BE2C (cell line): ENCODE results near the gene BTG2.
A peak's percentile ranks its signal among the peaks of the same experiment; 100 is the strongest.

Experiments
- DNase-seq: peaks from one replicate; pipeline ENCODE4 v3.0.0-alpha.2; 2020
- H3K27me3 ChIP-seq: fragments of 250-450 bp; sonication (Bioruptor Pico); 2 replicates; pipeline ENCODE4 v1.5.1; 2020; ENCODE audit warnings: mild to moderate bottlenecking
- H3K36me3 ChIP-seq: fragments of 250-450 bp; sonication (Bioruptor Pico); 2 replicates; pipeline ENCODE4 v1.5.1; 2020; ENCODE audit warnings: mild to moderate bottlenecking
- H3K4me1 ChIP-seq: fragments of 250-450 bp; sonication (Bioruptor Pico); 2 replicates; pipeline ENCODE4 v1.5.1; 2020
- H3K4me3 ChIP-seq: 2 replicates; pipeline ENCODE4 v1.5.1; 2011; ENCODE audit warnings: low read depth, low read length
- H3K9me3 ChIP-seq: fragments of 250-450 bp; sonication (Bioruptor Pico); 2 replicates; pipeline ENCODE4 v1.5.1; 2020
- TF ChIP-seq, protein P1 (sequence below): IDR thresholded peaks from 2 replicates; pipeline ENCODE4 v1.5.1; 2012; ENCODE audit warnings: mild to moderate bottlenecking, low read depth, low read length

BTG2 gene

DNA sequence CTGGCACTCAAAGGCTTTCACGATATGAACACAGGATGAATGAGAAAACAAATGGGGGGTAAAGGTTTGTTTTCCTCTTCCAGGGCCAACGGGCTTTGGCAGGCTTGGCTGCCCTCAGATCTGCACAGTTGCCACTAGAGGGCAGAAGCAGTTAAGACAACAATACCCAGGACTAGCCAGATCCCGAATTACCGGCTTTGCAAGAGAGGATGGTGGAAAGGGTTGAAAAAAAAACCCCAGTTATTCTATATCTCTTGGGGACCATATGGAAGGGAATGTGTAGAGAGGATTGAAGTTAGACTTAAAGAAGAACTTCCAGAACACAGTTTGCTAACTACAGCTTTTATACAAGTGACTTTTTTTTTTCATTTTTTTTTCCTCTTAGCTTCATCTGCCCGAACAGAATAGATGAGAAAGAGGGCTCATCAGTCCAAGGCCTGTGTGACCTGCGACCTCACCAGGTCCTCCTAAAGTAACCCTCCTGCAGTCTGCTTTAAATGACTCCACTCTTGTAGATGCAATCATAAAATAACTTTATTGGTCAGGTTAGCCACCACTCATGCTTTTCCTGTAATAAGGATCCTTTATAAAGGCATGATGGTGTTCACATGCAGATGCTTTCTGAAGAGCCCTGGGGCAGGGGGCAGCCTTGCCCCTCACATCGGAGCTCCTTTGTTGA lies 34.9 kb downstream of the BTG2 start:
- H3K9me3 ChIP-seq, result no peaks in the 10 kb centered on the region
- DNase-seq, result peak; percentile 79
- no peaks in the 10 kb centered on the region for H3K36me3 ChIP-seq
- TF ChIP-seq, protein P1, sequence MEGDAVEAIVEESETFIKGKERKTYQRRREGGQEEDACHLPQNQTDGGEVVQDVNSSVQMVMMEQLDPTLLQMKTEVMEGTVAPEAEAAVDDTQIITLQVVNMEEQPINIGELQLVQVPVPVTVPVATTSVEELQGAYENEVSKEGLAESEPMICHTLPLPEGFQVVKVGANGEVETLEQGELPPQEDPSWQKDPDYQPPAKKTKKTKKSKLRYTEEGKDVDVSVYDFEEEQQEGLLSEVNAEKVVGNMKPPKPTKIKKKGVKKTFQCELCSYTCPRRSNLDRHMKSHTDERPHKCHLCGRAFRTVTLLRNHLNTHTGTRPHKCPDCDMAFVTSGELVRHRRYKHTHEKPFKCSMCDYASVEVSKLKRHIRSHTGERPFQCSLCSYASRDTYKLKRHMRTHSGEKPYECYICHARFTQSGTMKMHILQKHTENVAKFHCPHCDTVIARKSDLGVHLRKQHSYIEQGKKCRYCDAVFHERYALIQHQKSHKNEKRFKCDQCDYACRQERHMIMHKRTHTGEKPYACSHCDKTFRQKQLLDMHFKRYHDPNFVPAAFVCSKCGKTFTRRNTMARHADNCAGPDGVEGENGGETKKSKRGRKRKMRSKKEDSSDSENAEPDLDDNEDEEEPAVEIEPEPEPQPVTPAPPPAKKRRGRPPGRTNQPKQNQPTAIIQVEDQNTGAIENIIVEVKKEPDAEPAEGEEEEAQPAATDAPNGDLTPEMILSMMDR, result peak; percentile 96
- no peaks in the 10 kb centered on the region for H3K27me3 ChIP-seq
- H3K4me1 ChIP-seq, result peaks cover 4% of the 10 kb centered on the region; the same call in 1 of the 2 replicates
- no peak overlapping the region for H3K4me3 ChIP-seq

DNA sequence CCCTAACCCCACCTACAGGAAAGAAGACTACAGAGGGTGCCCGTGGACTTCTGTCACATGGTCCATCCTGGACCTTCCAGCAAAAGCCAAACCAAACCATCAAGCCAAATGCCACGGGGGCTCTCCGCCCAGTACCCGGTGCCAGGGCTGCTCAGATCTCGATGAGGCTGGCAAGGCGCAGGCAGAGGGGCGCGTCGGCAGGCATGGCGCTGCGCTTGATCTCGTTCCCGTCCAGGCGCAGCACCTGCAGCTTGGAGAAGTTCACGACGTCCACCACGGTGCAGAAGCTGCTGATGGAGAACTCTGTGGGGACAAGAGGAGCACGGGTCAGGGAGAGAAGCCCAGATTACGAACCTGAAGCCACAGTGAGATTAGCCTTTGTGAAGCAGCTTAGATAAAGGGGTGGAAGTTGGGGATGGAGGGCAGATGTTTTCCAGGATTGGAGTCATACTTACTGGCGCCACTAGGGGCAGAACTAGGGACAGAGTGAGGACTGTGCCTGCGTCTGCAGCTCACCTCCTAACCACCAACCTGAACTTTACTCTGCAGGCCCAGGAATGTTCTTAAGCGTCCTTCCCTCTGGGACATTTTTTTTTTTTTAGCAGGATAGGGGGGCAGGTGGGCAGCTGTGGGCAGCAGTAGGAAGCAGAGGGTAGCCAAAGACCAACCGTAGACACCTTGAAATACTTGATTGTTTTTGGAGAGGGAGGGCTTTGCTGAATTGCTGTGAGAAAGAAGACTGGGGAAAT lies 37.0 kb downstream of the BTG2 start:
- H3K27me3 ChIP-seq, result no peaks in the 10 kb centered on the region
- no peaks in the 10 kb centered on the region for H3K9me3 ChIP-seq
- DNase-seq, result peak; percentile 74
- peak overlapping the region; percentile 44 for H3K4me3 ChIP-seq
- H3K4me1 ChIP-seq, result peaks cover 4% of the 10 kb centered on the region; the same call in 1 of the 2 replicates
- TF ChIP-seq, protein P1, result peak; percentile 90
- H3K36me3 ChIP-seq, result no peaks in the 10 kb centered on the region

DNA sequence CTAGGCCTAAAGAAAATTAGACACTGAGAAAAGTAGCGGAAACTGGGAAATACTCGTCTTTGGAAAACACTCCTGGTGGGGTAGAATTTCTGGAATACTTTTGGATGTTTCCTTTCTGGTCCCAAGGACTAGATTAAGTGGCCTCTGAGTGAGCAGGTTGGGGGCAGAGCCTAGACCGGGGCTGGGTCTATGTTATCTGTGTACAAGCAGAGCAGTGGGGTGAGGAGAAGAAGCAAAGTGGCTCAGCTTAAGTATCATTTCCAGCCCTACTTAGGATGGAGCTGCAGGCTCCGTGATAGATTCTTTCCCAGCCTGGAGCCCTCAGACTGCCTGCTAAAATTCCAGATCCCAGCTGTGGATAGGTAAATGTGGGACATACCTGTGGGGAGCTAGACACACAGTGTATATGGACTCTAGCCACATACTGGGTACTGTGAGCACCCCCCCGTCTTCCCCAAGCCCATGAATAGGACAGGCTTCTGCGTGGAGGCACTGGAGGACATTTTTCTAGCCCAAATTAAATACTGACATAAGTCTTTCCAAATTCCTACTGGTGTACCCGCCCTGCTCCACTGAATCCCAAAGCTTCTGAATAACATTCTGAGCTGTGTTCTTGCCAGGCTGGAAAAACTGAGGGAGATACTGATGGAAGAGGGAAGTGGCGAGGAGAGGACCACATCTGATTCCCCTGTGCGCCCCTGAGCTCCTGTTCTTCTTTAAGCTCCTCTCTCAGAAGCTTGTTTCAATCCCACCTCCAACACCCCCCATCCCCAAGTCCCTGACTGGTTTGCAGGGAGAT lies 38.8 kb downstream of the BTG2 start:
- H3K9me3 ChIP-seq, result no peaks in the 10 kb centered on the region
- DNase-seq, result no peak
- H3K36me3 ChIP-seq, result no peaks in the 10 kb centered on the region
- TF ChIP-seq, protein P1, result no peak
- H3K4me1 ChIP-seq, result peaks cover 4% of the 10 kb centered on the region; the same call in 1 of the 2 replicates
- no peak overlapping the region for H3K4me3 ChIP-seq
- H3K27me3 ChIP-seq, result no peaks in the 10 kb centered on the region

DNA sequence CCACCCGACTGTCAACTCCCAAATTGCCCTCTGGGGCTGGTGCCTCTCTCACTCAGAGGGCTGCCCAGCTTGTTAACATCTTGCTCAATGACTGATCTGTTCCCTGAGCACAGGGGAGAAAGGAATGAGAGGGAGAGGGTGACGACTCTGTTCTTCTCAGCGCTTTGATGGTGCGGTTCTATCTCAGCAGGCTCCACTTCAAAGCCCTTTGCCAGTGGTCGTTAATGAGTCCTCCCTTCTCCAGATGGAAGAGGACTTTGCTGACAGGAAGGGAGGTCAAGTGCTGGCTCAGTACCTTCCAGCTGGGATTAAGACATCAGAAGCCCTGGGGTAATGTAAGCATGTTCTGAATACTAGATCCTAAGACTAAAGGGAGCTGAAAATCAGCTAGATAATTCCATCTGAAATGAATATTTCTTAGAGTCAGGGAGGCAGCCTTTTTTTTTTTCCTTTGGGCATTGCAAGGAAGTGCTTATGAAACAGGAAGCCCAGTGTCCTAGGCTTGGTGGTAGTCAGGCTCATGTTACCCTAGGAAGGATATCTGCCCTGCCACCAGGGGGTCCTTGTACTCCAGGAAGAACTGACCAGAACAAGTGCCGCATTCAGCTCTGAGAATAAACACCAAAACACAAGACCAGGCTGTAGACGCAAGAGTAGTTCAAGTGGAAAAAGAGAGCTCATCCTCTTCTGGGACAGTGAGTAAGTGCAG lies 40.9 kb downstream of the BTG2 start:
- no peak overlapping the region for H3K4me3 ChIP-seq
- H3K4me1 ChIP-seq, result no peaks in the 10 kb centered on the region; the same call in 1 of the 2 replicates
- TF ChIP-seq, protein P1, result no peak
- H3K9me3 ChIP-seq, result no peaks in the 10 kb centered on the region
- DNase-seq, result no peak
- no peaks in the 10 kb centered on the region for H3K36me3 ChIP-seq
- H3K27me3 ChIP-seq, result no peaks in the 10 kb centered on the region

DNA sequence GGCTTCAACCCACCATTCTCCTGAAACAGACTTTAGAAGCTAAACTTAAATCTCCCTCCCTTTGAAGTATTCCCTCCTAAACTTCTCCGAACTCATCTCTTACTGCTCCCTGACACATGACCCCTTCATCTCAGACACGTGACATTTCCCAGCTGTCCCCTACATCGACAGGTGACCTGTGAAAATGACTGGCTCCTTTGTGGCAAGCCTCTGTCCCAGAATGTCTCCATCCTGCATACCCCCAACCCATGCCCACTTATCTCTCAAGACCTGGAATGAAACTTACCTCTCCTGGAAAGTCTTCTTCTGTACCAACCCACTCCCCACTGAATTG lies 41.4 kb downstream of the BTG2 start:
- no peak for DNase-seq
- Histone ChIP-seq H3K36me3 (no peaks in the 10 kb centered on the region), H3K4me1 (no peaks in the 10 kb centered on the region; the same call in 1 of the 2 replicates), H3K27me3 (no peaks in the 10 kb centered on the region), H3K4me3 (no peak overlapping the region), H3K9me3 (no peaks in the 10 kb centered on the region)
- TF ChIP-seq, protein P1, result no peak
